HG03439 (cell line): ENCODE results near the gene CADM1.

Experiments
- ATAC-seq: cut with Tn5 transposase; IDR thresholded peaks from one replicate; pipeline ENCODE4 v1.9.1; 2021; ENCODE audit warnings: mild to moderate bottlenecking, moderate library complexity; ENCODE audit not compliant: unreplicated experiment

The CADM1 gene

DNA sequence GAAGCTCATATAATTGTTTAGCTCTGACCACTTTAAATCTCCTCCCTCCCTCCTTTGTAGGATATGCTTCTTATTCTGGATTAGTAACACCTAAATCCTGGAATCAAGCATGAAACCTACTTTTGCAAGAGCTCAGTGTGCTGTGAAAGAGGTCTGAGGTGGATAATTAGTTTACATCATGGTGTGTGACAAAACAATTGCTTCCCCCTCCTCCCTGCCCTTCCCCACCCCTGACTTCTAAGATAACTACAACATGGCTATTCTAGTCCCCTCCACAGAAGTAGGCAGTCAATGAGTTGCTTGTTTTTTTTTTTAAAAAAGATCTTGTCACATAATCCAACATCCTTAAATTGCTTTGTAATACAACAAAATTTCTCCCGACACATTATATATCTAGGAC lies 314.0 kb downstream of the CADM1 start:
- no peak for ATAC-seq

DNA sequence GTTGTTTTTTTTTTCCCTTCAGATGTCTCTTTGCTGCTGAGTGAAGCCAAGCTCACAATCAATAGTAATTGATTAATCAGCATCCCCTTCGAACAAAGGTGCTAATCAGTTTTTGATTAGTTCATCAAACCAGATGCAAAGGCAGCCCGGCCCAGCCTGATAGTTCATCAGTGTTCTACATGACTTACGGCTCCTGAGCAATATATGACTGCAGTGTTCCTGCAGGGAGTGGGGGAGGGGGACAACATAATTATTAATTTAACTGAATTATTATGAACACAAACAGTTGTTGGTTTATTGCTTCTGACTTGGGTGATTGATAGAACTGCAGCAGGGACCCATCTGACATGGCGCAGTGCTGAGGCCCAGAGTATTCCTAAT lies 315.3 kb downstream of the CADM1 start:
- ATAC-seq: no peak

DNA sequence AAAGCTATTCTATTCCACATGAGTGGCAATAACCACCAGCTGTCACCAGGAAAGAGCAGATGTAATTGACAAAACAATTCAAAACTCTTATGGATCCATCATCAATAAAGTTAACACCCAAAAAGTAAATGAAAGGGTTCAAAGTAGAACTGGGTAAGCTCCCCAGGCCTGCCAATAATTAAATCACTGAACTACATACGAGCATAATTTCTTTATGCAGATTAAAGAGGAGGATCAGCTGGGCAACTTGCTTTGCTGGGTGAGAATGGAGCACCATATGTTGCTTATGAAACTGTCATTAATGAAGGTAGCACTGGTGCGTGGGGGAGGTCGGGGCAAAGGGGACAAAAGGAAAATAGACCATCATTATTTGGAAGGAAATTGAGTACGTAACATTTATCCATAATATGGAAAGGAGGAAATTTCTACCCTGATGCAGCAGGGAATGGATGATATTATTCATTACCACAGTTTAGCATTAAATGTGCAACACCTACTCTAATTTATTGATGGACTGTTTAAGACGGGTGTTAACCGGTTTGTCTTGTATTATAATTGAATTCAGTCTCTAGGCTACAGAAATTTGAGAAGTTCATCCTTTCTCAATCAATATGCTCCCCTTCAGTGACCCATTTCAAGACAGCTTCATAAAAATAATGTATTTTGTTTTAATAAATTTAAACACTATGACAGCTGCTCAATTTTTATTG lies 315.9 kb downstream of the CADM1 start:
- no peak for ATAC-seq

DNA sequence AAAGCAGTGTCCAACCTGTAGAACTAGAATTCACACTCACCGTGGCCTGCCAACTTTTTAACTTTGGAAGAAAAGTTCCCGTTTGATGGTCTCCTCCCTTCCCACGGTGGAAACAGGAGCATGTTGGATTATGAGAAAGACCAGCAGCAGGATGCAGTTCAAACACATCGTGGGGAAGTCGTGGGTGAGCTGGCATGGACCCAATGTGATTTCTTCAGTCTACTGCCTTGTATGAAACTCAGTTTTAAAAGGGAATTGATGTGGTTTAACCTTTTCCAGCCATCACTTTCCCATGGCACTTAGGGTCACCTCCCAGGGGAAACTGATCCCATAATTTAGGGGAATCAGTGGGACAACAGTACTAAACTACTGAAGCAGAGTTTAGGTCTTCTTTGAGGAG lies 318.3 kb downstream of the CADM1 start:
- ATAC-seq: no peak

DNA sequence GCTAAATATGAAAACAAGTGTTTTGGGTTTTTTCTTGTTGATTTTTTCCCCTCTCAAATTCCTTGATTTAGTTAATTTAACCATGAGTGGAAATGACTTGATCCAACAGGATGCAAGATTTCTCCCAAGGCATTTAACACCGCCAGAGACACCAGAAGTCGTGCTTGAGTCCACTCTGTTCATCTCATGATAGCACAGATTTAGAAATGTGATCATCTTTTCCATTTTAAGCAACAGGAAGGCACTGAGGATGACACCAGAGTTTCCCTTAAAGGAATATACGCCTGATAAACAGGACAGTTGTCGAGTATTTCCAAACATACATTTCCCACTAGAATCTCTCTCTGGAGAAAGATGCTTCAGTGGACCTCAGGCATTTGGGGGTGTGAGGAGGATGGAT lies 318.7 kb downstream of the CADM1 start:
- ATAC-seq: no peak

DNA sequence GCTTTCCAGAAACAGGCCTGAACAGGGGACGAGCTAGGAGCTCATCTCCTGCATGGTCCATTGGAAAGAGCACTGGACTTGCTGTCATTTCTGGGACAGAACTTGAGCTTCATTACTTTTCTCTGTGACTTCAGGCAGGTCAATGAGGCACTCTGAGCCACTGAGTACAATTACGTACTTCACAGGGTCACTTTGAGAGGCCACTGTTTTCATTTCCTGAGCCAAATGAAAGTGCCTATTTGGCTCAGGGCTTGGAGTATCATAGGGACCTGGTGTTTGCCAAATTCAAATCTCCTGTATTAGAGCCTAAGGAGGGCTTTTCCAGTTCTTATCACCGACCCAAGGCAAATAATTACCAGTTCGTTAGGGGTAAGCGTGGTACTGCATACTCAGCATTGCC lies 319.3 kb downstream of the CADM1 start:
- no peak for ATAC-seq

DNA sequence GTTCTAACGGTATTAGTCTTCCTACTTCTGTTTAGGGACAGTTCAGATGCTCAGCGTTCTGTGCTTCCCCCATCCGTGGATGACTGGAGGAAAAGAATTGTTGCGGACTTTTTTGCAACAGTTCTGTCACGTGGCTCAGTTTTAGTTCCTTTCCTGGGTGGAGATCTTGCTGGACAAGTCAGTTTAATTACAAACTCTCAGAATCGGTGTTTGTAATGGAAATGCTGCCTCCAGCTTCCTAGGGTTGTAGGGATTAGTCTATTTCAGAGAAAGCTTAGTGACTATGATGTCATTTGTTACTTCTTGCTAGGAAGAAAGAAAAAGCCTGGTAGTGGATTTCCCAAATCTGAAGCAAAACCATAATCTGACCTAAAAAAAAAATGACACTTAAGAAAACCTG lies 320.4 kb downstream of the CADM1 start:
- ATAC-seq: no peak

DNA sequence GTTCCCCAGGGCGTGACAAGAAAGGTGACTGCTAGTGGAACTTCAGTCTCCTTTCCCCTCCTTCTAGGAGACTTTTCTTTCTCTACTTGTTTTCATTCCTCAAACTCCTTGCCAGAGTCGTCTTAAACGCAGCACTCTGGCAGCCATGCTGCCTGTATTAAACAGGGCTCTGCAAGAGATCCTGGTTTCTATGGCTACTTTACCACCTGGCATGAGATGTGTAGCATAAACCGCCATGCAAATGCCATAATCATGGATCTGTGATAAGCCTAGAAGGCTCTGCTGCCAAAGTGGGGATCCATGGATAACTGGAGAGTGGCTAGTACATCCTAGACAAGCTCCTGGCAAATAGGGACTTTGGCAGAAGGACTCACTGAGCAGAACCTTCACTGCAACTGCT lies 321.1 kb downstream of the CADM1 start:
- ATAC-seq: no peak

DNA sequence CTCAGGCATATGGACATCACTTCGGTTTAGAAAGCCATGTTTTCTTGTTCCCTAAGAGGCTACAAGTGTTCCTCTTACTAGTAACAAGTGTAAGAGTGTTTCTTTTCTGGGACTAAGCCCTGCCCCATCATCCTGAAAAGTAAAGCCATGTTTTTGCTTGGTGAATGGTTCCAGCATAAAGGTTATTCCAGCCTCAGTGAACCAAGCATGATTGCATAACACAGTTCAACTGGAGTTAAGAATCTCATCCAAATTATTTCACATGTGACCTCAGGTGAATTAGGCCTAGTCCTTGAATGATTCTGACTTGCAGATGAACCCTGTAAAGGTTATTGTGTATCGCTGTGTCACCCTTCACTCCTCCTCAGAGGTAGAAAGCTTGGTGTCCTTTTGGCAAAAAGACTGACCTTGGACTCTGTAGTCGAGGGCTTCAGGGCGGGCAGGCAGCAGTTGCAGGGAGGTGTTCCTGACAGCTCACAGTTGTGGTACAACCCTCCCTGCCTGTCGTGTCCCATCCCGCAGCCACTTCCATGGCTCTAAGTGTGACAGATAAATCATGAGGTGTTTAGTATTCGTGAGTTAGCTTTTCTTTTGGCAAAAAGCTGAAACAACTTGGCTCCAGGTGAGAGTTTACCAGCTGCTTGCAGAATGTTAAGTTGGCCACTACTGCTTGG lies 321.8 kb downstream of the CADM1 start:
- ATAC-seq: no peak

DNA sequence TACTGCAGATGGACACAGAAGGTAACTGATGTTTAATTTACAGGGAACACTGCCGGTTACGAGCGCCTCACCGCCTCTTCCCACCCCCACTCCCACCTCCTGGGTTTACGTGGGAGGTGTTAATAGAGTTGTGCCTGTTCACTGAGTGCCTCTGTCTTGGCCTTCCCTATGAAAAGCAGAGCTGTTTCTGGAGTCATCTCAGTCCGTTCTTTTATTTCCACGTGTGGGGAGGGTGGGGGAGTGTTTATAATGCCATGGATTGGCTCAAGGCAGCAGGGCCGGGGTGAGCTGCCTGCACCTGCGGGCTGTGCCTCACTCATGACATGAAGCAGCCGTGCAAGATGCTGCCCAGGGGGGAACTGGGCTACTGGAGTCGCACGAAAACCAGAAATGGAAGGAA lies 322.7 kb downstream of the CADM1 start:
- no peak for ATAC-seq

DNA sequence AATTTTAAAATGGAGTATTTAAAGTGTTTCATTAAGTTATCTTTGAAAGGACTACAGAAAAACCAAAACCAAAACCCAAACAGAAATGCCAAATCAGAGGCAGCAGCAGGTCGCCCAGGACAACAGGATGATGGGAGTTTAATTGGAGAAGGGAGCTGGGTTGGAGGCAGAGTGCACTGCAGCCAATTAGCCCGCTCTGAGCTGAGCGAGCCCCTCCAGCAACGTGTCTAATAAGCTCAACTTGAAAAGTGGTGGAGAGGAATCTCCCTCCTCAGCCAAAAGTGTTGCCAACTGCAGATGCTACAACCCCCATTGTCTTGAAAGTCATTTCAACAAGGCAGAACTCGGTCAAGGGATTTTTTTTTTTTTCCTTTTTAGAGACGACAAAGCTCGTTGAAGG lies 323.9 kb downstream of the CADM1 start:
- no peak for ATAC-seq

DNA sequence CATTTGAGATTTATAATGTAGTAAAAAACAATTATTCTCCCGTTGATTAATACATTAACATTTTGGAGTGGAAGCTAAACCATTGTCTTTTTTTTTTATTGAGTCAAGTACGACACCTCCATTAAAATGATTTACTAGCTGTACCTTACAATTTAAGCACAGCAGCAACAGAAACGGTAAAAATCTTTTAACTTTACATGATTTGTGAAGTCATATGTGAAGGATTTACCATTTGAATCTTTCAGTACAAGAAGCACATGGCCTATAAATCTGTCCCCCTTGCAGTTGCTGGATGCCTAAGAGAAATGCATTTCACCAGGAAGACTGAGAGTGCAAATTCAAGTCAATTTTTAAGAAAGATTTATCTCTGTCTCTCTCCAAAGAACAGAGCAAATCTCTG lies 324.6 kb downstream of the CADM1 start:
- no peak for ATAC-seq

DNA sequence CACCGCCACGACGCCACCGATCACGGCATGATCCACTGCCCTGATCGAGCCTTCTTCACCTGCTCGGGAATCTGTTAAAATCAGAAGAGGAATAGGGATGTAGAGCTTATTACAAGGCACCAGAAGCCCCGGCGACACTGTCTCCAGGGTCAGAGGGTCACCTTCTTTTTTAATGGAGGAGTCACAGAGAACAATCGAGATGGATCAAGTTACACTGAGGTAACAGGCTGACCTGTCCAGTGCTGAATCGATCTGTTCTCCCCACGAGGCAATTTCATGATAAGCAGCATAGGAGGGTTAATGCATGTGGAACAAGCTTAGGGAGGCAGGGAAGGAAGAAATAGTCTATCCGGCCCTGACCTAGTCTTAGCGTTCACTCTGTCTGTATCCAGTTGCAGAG lies 325.5 kb downstream of the CADM1 start:
- ATAC-seq: no peak

DNA sequence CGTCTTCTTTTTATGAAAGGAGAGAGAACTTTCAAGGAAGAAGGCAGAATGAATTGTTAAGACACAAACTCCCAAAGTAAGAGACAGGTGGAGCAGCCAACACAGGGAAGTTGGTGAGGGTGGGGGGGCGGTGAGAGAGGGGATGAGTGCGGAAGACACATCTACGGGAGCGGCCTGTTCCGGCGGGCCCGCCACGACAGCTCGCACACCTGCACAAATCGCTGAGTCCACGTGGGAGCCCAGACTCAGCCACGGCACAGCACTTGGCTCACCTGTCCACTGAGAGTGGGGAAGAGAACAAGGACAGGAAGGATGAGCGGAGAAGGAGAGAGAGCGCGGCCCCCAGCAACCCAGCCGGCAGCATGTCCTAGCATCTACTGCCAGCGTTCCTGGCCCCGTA lies 331.1 kb downstream of the CADM1 start:
- no peak for ATAC-seq

DNA sequence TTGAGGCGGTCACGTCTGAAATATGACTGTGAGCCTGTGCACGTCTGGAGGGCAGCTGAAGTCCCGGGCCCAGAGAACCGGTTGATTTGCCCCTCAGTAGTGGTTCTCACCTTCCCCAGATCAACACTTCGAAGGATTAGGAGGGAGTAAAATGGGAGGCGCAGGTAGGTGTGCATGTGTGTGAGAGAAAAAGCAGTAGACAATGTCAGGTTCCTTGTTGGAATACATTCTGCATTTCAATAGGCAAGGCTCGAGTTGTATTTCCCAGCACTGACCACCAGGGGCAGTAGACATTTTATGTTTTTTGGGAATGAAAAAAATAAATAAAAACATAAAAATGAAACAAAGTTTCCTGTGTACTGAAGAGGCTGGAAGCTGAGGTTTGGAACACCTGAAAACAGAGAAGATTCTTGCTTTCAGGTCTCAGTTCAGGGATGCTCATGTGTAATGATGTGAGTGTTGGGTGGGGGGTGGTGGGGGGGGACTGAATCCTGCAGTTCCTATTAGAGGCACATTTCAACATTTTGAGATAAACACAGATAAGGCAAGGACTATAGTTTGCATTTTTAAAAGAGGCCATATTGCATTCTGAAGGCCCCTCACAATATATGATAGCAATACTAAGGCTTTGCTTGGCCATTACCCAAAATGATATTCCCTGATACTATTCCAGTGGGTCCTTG lies 333.9 kb downstream of the CADM1 start:
- ATAC-seq: no peak

DNA sequence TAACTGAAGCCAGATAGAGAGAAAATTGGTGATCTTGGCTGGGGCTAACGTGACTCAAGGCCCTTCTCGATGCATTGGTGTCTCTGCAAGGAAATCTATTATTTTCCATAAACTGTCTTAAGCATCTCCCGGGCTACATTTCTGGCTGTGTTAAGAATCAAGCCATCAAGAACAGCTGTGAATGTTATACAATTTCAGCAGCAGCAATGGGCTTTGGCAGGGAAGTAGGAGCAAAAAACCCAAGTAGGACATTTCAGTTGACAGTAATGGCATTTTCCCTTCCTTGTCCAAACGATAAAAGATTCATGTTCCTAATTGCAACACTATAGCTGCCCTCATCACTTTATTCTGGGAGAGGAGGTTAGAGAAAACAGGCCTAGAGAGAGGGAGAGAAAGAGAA lies 335.0 kb downstream of the CADM1 start:
- no peak for ATAC-seq

DNA sequence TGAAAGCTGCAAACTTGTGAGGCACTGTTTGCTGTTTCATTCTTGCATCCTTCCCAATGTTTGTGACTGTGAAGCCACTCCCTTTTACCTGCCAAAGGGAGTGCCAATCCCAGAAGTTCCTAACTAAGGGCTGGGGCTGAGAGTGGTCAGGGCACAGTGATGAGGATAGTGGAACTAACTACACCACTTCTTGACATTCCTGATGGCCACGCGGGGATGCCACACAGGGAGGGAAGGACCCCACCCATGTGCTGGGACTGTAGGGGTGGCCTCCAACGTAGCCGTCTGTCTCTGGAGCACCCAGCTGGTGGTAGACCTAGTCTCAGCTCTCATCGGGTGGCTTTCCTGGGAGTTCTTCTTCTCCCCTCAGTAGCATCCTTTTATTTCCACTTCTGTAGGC lies 335.5 kb downstream of the CADM1 start:
- ATAC-seq: no peak

DNA sequence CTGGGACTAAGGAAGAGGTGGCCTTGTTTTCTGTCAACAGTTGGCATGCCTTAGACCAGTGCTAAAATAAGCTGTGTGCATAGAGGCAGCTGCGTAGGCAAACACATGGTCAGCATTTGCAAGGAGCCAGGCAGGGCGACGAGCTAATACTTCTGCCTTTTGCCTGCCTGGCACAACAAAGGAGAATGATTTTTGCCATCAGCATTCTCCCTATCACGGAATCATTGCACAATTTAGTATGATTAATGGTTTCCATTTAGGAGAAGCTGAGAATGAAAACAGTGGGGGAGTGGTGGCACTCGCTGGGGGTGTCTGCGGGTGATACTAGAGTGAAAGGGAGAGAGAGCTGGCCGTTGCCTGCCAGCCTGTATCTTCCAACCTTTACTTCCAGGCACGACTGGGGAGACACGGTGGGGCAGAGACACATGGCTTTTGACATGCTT lies 336.0 kb downstream of the CADM1 start:
- ATAC-seq: no peak

DNA sequence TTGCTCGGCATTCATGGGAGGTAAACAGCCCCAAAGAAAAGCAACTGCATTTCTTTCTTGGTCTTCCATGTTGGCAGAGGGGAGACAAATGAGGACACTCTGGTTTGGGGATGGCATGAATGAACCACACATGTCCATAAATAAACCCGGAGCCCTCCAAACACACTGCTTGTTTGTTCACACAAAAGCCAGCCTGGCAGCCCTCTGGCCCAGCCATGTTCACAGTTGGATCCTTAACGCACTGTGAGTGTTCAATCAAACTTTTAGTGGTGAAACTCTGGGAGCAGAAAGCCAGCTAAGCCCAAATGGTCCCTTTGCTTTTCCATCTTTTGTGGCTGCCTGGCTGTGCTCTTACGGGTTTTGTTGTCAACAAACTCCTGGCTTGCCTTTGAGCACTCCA lies 336.8 kb downstream of the CADM1 start:
- no peak for ATAC-seq

DNA sequence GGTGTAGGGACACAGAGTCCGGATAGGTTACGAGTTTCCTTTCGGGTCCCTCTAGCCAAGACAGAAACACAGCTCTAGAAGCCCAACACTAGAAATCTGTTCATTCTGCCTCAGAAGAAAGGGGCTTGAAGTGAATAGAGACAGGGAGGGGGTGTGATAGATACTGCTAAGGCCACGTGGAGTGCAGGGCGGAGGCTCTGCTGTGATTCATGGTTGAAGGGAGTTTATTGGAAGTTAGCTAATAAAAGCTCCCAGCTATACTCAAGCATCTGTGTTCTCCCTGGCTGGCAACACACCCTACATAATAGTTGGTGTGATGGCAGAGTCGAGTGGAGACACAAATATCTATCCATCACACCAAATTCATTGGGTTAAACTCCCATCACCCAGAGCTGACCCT lies 337.4 kb downstream of the CADM1 start:
- ATAC-seq: no peak

DNA sequence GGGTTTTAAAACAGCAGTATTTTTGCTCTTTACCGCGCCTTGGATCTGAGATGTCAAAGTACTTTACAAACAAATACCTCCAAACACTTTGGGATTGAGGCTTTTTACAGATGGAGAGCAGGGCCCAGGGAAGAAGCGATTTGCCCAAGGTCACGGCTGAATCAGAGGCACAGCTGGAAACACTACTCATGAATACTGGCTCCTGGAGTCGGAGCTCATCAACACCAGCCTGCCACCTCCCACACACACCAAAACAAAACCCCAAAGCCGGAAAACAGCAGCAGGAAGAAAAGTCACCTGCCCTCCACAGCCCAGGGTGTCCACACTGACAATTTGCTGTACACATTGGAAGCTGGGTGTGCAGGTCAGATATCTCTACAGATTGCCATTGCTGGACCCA lies 339.4 kb downstream of the CADM1 start:
- no peak for ATAC-seq

DNA sequence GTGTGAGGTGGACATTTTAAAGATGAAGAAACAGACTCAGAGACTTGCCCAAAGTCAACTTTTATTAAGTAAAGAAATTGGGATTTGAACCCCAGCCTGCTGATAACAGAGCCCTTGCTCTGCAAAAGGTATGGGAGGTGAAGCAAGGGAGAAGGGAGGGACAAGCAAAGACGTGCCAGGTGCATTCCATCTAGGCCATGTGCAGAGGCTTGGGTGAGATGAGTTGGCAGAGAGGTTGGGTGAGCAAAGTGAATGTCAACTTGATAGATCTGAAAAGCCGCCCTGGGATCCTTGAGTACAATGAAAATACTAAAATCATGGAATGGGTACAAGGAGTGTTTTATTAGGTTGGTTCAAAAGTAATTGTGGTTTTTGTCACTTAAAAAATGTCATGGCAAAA lies 341.3 kb downstream of the CADM1 start:
- ATAC-seq: no peak
